Measurements from ENCODE around the gene TACC2.

DNA sequence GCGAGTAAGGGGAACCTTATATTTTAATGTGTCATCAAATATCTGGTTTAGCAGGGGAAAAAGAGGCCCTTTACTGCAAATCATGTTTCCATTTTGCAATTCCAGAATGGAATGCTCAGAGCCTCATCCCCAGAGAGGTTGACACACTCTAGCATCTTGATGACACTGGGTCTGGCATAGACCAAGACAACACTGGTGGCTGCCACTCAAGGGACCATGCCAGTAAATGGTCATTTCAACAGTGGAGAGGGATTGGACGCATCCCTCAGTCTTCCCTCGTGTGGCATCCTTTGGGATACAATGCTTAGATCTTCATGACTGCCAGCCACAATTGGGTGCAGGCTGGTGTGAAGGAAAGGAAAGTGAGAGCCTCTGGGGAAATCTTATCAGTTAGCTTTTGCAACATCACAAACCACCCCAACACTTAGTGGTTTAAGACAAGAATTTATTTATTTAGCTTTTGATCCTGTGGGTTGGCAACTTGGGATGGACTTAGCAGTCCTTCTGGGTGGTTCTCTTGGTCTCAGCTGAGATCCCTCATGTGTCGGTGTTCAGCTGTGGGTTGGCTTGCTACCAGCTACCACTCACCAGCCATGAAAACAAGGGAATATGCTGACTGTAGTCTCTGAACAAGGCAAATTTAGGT, 21.6 kb downstream of the TACC2 start:
- TF ChIP-seq, protein P1, sequence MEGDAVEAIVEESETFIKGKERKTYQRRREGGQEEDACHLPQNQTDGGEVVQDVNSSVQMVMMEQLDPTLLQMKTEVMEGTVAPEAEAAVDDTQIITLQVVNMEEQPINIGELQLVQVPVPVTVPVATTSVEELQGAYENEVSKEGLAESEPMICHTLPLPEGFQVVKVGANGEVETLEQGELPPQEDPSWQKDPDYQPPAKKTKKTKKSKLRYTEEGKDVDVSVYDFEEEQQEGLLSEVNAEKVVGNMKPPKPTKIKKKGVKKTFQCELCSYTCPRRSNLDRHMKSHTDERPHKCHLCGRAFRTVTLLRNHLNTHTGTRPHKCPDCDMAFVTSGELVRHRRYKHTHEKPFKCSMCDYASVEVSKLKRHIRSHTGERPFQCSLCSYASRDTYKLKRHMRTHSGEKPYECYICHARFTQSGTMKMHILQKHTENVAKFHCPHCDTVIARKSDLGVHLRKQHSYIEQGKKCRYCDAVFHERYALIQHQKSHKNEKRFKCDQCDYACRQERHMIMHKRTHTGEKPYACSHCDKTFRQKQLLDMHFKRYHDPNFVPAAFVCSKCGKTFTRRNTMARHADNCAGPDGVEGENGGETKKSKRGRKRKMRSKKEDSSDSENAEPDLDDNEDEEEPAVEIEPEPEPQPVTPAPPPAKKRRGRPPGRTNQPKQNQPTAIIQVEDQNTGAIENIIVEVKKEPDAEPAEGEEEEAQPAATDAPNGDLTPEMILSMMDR (IDR thresholded peaks at IDR 0.05) = no peak
- no peak for TF ChIP-seq POLR2A (IDR thresholded peaks at IDR 0.05)
